ENCODE data around the gene PRM2. TPM values are rescaled to one million over a fixed set of nuclear protein-coding genes. Genes with fewer than 3 reads are reported as not detected.

The PRM2 gene
- total RNA-seq, 1 experiment from 2014 or later, result not detected

GRCh38 chr16:11258553-11259492 lies 17.5 kb downstream of the PRM2 start:
- H3K27me3 ChIP-seq (ENCODE audit: insufficient read depth, low read length), result no peaks in the 10 kb centered on the region
- H3K4me1 ChIP-seq (ENCODE audit: insufficient read depth, low read length), result peaks cover 5% of the 10 kb centered on the region; the same call in 1 of the 2 replicates
- H2BK5ac ChIP-seq (ENCODE audit: insufficient read length, low read length), result no peak overlapping the region
- H3K4me2 ChIP-seq (ENCODE audit: insufficient read depth, insufficient read length, low read length), result no peak overlapping the region
- no CpG with 5 or more reads among the region's 15 CpGs for WGBS (ENCODE audit: extremely low coverage, insufficient read length, low lambda C conversion rate)
- H3K9ac ChIP-seq (ENCODE audit: extremely low read depth, insufficient read length, low read length), result no peak overlapping the region
- no peak overlapping the region for H4K5ac ChIP-seq (ENCODE audit: insufficient read length, low read depth, low read length)
- H3K4ac ChIP-seq (ENCODE audit: low read depth, low read length), result no peak overlapping the region
- no peak overlapping the region for H3K23ac ChIP-seq (ENCODE audit: insufficient read length, low read depth, low read length)
- no peak overlapping the region for H3K27ac ChIP-seq (ENCODE audit: insufficient read length, low read depth, low read length)
- no peak overlapping the region for H4K91ac ChIP-seq (ENCODE audit: insufficient read length, low read depth, low read length)
- H3K79me1 ChIP-seq (ENCODE audit: insufficient read depth, low read depth, low read length, poor library complexity, severe bottlenecking), result no peaks in the 10 kb centered on the region
- Mint-ChIP-seq H3K9me3 (no peaks in the 10 kb centered on the region), H3K4me1 (peaks cover 17 to 23% of the 10 kb centered on the region in 2 experiments), H3K36me3 (ENCODE audit: insufficient read depth in 1 of 3, low read depth in 3 of 3) (peaks cover 0 to 7% (median under 1%) of the 10 kb centered on the region in 3 experiments; a peak in 3 of 7 replicates), H3K27ac (no peak overlapping the region), H3K4me3 (no peak overlapping the region), H3K27me3 (ENCODE audit: low read depth) (no peaks in the 10 kb centered on the region; the same call in 1 of the 2 replicates)
- no peaks in the 10 kb centered on the region for H3K9me3 ChIP-seq (ENCODE audit: control insufficient read depth, low read depth, low read length)
- TF ChIP-seq CTCF (conservative IDR thresholded peaks at IDR 0.05), result no peak
- H2BK12ac ChIP-seq (ENCODE audit: insufficient read length, low read depth, low read length), result no peak overlapping the region
- peaks cover 10% of the 10 kb centered on the region; the same call in 1 of the 2 replicates for H3K79me2 ChIP-seq (ENCODE audit: insufficient read depth, low read length)
- H3T11ph ChIP-seq (ENCODE audit: low read length), result no peak overlapping the region
- H3K14ac ChIP-seq (ENCODE audit: insufficient read depth, low read length), result no peak overlapping the region
- no peak overlapping the region for H2BK20ac ChIP-seq (ENCODE audit: low read depth, low read length, poor library complexity, severe bottlenecking)
- H3K23me2 ChIP-seq (ENCODE audit: insufficient read length, low read depth, low read length, poor library complexity, severe bottlenecking), result peaks cover 9% of the 10 kb centered on the region
- DNase-seq, result no peak
- no peak overlapping the region for H2BK120ac ChIP-seq (ENCODE audit: low read depth, low read length, poor library complexity, severe bottlenecking)
- no peak overlapping the region for H2BK15ac ChIP-seq (ENCODE audit: low read depth, low read length)
- H4K20me1 ChIP-seq (ENCODE audit: control insufficient read depth, insufficient read depth, insufficient read length), result no peaks in the 10 kb centered on the region
- H3K18ac ChIP-seq (ENCODE audit: insufficient read length, low read depth, low read length), result no peak overlapping the region
- no peak overlapping the region for H3K56ac ChIP-seq (ENCODE audit: insufficient read length, low read depth, low read length)
- H2AFZ ChIP-seq (ENCODE audit: low read length), result no peak overlapping the region
- H4K8ac ChIP-seq (replicated peaks; ENCODE audit: insufficient read length, low read depth, low read length), result no peak overlapping the region
- no peak overlapping the region for H2AK5ac ChIP-seq (ENCODE audit: insufficient read length, low read length)

All from H9 (cell line).